ENCODE measurements around the gene DIAPH2.
"Not testable (repeated sequence)": the region's sequence is repeated elsewhere in the genome, so short reads cannot be mapped to it uniquely, and the experiment has no call there.

Gene DIAPH2

GRCh38 chrX:97372001-97372766, 687.5 kb downstream of the DIAPH2 start:
- FAIRE-seq = no peak
- DNase-seq (ENCODE audit: low spot score) = no peak

- FAIRE-seq (no peak), DNase-seq (ENCODE audit: low spot score) (no peak)
These were observed 689.6 kb downstream of the DIAPH2 start for GRCh38 chrX:97374266-97374665.

- no peak for FAIRE-seq
- no peak for DNase-seq (ENCODE audit: low spot score)
These were observed 695.6 kb downstream of the DIAPH2 start for GRCh38 chrX:97380200-97380599.

GRCh38 chrX:97384685-97385084, 700.0 kb downstream of the DIAPH2 start:
- DNase-seq (ENCODE audit: low spot score) = no peak
- FAIRE-seq = no peak

GRCh38 chrX:97387004-97387403, 702.4 kb downstream of the DIAPH2 start:
- no peak for DNase-seq (ENCODE audit: low spot score)
- FAIRE-seq = no peak

- peak; percentile 40 for FAIRE-seq
- DNase-seq (ENCODE audit: low spot score) = peak; percentile 18
These were observed 705.1 kb downstream of the DIAPH2 start for GRCh38 chrX:97389761-97390192.

GRCh38 chrX:97397371-97397770, 712.7 kb downstream of the DIAPH2 start:
- DNase-seq (ENCODE audit: low spot score) (peak; percentile 2), FAIRE-seq (no peak)

- no peak for DNase-seq (ENCODE audit: low spot score)
- FAIRE-seq = no peak
These were observed 713.4 kb downstream of the DIAPH2 start for GRCh38 chrX:97398030-97398551.

GRCh38 chrX:97399400-97399799, 714.8 kb downstream of the DIAPH2 start:
- DNase-seq (ENCODE audit: low spot score) (peak; percentile 27), FAIRE-seq (no peak)

- DNase-seq (ENCODE audit: low spot score) = no peak
- FAIRE-seq = no peak
These were observed 715.9 kb downstream of the DIAPH2 start for GRCh38 chrX:97400492-97400891.

GRCh38 chrX:97401154-97401553, 716.5 kb downstream of the DIAPH2 start:
- FAIRE-seq = no peak
- no peak for DNase-seq (ENCODE audit: low spot score)

- FAIRE-seq = no peak
These were observed 717.0 kb downstream of the DIAPH2 start for GRCh38 chrX:97401586-97402136.

GRCh38 chrX:97402333-97402732, 717.7 kb downstream of the DIAPH2 start:
- no peak for FAIRE-seq

More at GRCh38 chrX:97401586-97402136, 717.0 kb downstream of the DIAPH2 start:
- no peak for DNase-seq (ENCODE audit: low spot score)

GRCh38 chrX:97402903-97403302, 718.3 kb downstream of the DIAPH2 start:
- FAIRE-seq = no peak

More at GRCh38 chrX:97402333-97402732, 717.7 kb downstream of the DIAPH2 start:
- DNase-seq (ENCODE audit: low spot score) = no peak

GRCh38 chrX:97405031-97405660, 720.5 kb downstream of the DIAPH2 start:
- FAIRE-seq (no peak), DNase-seq (ENCODE audit: low spot score) (no peak)

More at GRCh38 chrX:97402903-97403302, 718.3 kb downstream of the DIAPH2 start:
- DNase-seq (ENCODE audit: low spot score) = no peak

GRCh38 chrX:97409632-97410415, 725.2 kb downstream of the DIAPH2 start:
- not testable (repeated sequence) for DNase-seq (ENCODE audit: low spot score); FAIRE-seq

- FAIRE-seq (no peak), DNase-seq (ENCODE audit: low spot score) (no peak)
These were observed 731.8 kb downstream of the DIAPH2 start for GRCh38 chrX:97416461-97416860.

- DNase-seq (ENCODE audit: low spot score) (no peak), FAIRE-seq (no peak)
These were observed 744.5 kb downstream of the DIAPH2 start for GRCh38 chrX:97429101-97429500.

- DNase-seq (ENCODE audit: low spot score) (no peak), FAIRE-seq (no peak)
These were observed 746.6 kb downstream of the DIAPH2 start for GRCh38 chrX:97431281-97431680.

- no peak for FAIRE-seq
These were observed 761.7 kb downstream of the DIAPH2 start for GRCh38 chrX:97446298-97446882.

GRCh38 chrX:97447306-97447705, 762.7 kb downstream of the DIAPH2 start:
- no peak for DNase-seq (ENCODE audit: low spot score)
- FAIRE-seq = no peak

More at GRCh38 chrX:97446298-97446882, 761.7 kb downstream of the DIAPH2 start:
- no peak for DNase-seq (ENCODE audit: low spot score)

Measured in urothelium cell line (cell line).